IPS-20b (cell line): ENCODE data around the gene LIPM.

Experiments used
- H3K27ac ChIP-seq: one replicate; pipeline ENCODE4 v1.5.1; 2013; ENCODE audit warnings: low read length
- H3K27me3 ChIP-seq: 2 replicates; pipeline ENCODE4 v1.6.1; 2013; ENCODE audit warnings: mild to moderate bottlenecking, low read length, inconsistent platforms; ENCODE audit not compliant: insufficient read depth
- H3K36me3 ChIP-seq: 2 replicates; pipeline ENCODE4 v1.6.1; 2013; ENCODE audit warnings: low read depth, mild to moderate bottlenecking, inconsistent platforms, low read length, moderate library complexity; ENCODE audit not compliant: insufficient read depth
- H3K4me1 ChIP-seq: 2 replicates; pipeline ENCODE4 v1.6.1; 2013; ENCODE audit warnings: mild to moderate bottlenecking, control low read depth, inconsistent platforms, low read length, moderate library complexity; ENCODE audit not compliant: insufficient read depth
- H3K4me3 ChIP-seq: 2 replicates; pipeline ENCODE4 v1.5.1; 2013; ENCODE audit warnings: mild to moderate bottlenecking, low read length, inconsistent platforms
- H3K9ac ChIP-seq: 2 replicates; pipeline ENCODE4 v1.6.1; 2013; ENCODE audit warnings: low read depth, mild to moderate bottlenecking, inconsistent platforms, low read length, moderate library complexity
- H3K9me3 ChIP-seq: 2 replicates; pipeline ENCODE4 v1.6.1; 2013; ENCODE audit warnings: mild to moderate bottlenecking, low read depth, low read length, inconsistent platforms; ENCODE audit not compliant: insufficient read depth

LIPM gene, protein sequence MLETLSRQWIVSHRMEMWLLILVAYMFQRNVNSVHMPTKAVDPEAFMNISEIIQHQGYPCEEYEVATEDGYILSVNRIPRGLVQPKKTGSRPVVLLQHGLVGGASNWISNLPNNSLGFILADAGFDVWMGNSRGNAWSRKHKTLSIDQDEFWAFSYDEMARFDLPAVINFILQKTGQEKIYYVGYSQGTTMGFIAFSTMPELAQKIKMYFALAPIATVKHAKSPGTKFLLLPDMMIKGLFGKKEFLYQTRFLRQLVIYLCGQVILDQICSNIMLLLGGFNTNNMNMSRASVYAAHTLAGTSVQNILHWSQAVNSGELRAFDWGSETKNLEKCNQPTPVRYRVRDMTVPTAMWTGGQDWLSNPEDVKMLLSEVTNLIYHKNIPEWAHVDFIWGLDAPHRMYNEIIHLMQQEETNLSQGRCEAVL

DNA sequence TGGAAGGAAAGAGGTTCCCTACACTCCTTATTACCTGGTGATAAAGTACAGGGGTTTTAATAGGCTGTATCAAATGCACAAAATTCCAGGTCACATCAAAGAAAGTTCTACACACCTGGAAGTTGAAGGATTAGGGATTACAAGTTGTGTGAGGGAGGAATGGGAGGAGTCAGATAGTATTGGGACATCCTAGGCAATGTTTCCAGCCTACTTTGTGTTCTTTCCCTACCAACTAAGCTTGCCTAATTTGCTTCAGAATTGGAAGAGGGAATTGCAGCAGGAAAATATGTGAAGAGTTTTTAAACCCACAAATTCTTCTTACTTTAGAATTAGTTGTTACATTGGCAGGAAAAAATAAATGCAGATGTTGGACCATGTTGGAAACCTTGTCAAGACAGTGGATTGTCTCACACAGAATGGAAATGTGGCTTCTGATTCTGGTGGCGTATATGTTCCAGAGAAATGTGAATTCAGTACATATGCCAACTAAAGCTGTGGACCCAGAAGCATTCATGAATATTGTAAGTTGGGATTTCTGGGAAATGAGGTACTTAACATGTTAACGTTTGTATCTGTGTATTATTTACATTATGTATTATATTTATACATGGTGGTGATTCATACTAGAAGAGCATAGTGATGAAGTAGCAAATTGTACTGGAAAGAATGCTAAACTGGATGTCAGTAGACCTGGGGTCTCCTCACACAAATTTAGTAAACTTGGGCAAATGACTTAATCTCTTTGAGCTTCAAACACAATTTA, at the start of gene LIPM:
Gene LIPM, plus strand, starts transcription at position 208 of the 763 bp plus-strand sequence. Its CDS starts 167 bp downstream, at position 375.
- no peaks in the 10 kb centered on the region; the same call in 1 of the 2 replicates for H3K27me3 ChIP-seq

DNA sequence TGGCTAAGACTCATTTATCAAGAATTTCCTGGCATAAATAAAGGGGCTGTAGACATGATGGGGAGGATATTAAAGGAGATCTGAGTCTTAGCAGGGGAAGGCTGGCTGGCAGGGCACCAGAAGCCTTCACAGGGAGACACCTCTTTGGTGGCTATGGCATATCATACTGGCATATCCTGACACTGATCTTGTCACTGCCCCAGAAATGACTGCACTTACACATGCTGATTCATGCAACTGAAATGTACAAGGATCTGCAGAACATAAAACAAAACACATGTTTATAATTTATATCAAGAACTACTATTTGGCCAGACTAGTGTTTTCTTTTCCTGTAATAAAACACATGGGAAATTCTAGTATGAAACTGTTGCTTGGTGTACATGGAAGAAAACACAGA, 48.2 kb upstream of the LIPM start:
- H3K9me3 ChIP-seq: no peaks in the 10 kb centered on the region
- H3K4me3 ChIP-seq: no peak overlapping the region
- no peak overlapping the region for H3K27ac ChIP-seq
- H3K9ac ChIP-seq: no peak overlapping the region
- H3K36me3 ChIP-seq: no peaks in the 10 kb centered on the region
- peaks cover 6% of the 10 kb centered on the region; the same call in 1 of the 2 replicates for H3K4me1 ChIP-seq
- no peaks in the 10 kb centered on the region for H3K27me3 ChIP-seq

More for the DNA sequence above, at the start of gene LIPM:
- H3K36me3 ChIP-seq: no peaks in the 10 kb centered on the region
- no peaks in the 10 kb centered on the region for H3K9me3 ChIP-seq
- H3K9ac ChIP-seq: no peak within 1 kb of the TSS
- no peak within 1 kb of the TSS for H3K4me3 ChIP-seq
- peaks cover 4% of the 10 kb centered on the region; the same call in 1 of the 2 replicates for H3K4me1 ChIP-seq
- H3K27ac ChIP-seq: no peak within 1 kb of the TSS

DNA sequence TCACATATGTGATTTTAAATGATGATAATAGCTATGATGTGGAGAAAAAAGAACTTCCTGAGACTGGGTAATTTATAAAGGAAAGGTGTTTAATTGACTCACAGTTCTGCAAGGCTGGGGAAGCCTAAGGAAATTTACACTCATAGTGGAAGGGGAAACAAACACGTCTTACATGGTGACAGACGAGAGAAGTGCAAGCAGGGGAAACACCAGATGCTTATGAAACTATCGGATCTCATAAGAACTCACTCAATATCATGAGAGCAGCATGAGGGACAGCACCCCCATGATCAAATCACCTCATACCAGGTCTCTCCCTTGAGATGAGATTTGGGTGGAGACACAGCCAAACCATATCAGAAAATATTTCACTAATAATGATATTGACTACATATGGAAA, 46.8 kb upstream of the LIPM start:
- Histone ChIP-seq H3K27ac (no peak overlapping the region), H3K4me1 (peaks cover 6% of the 10 kb centered on the region; the same call in 1 of the 2 replicates), H3K4me3 (no peak overlapping the region)

DNA sequence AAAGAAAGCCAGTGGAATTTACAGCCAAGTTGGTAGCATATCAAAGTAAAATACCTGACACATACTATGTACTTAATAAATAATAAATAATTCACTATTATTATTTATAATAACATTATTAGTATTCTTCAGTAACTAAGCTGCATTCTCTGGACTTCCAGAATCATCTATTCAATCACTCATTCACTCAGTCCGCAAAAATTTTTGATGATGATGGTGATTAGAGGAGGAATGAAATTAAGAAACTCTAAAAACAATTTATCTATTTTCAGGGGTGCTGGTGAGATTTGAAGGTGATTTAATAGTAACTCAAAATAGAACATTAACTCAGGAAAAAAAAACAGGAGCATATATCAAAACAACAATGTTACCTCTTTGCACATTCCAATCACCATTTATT, 45.9 kb upstream of the LIPM start:
- Histone ChIP-seq H3K36me3 (no peaks in the 10 kb centered on the region), H3K9ac (no peak overlapping the region), H3K9me3 (no peaks in the 10 kb centered on the region), H3K4me1 (peaks cover 6% of the 10 kb centered on the region; the same call in 1 of the 2 replicates), H3K27me3 (no peaks in the 10 kb centered on the region), H3K4me3 (no peak overlapping the region), H3K27ac (no peak overlapping the region)

More for the DNA sequence above, 46.8 kb upstream of the LIPM start:
- no peaks in the 10 kb centered on the region for H3K9me3 ChIP-seq
- no peak overlapping the region for H3K9ac ChIP-seq
- H3K36me3 ChIP-seq: no peaks in the 10 kb centered on the region
- H3K27me3 ChIP-seq: no peaks in the 10 kb centered on the region

DNA sequence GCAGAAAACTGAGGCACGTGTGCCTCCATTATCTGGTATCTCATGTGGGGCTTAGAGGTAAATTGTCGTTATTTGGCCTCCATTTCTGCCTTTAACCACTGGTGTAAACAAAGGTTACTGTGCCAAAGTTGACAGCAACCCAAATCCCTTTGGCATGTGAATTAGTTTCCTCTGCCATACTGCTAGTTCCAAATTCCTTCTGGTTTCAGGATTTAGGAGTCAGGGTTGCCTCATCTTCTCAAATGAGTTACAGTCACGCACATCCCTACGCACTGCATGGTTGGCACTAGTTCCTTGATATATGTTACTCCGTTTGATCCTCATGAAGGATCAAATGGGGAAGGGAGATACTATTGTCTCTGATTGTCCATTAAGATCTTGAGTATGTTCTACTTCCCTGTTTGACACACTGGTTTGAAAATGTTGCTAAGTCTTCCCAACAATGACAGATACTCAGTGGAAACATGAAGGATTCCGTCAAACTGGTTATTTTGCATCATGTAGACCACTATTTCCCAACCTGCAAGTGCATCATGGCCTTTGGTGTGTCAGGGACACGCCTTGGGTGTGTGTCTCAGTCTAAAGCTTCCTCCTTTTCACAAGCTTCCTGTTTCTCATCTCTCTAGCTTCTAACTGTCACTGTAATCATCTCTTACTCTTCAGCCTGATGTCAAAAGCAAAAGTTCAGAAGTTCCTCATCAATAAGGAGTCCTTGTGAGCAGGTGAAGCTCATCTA, 43.0 kb upstream of the LIPM start, which contains the start of gene LIPN:
Gene LIPN, plus strand, starts transcription at position 655 of the 736 bp plus-strand sequence. CDS start 1,386 bp downstream, outside the sequence.
- Histone ChIP-seq H3K4me3 (no peak within 1 kb of the TSS), H3K4me1 (peaks cover 6% of the 10 kb centered on the region; the same call in 1 of the 2 replicates), H3K27ac (no peak within 1 kb of the TSS), H3K27me3 (no peaks in the 10 kb centered on the region), H3K9ac (no peak within 1 kb of the TSS), H3K36me3 (no peaks in the 10 kb centered on the region), H3K9me3 (no peaks in the 10 kb centered on the region)

DNA sequence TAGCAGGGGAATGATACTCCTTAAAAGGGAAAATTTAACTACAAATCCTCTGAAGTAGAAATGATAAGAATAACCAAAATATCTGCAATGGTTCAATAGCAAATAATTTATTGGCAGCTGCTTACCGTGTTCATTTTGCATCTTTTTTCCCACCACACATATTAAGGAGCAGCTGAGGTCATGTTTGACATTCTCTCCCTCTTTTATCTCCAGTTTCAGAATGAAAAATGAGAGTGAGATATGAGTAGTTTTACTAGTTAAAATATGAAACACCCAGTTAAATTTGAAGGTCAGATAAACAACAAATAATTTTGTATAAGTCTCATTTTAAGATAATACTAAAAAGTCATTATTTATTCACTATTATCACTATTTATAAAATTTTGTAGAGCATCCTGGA, 39.6 kb upstream of the LIPM start:
- H3K9ac ChIP-seq: no peak overlapping the region
- H3K4me1 ChIP-seq: peaks cover 1% of the 10 kb centered on the region; the same call in 1 of the 2 replicates
- H3K27ac ChIP-seq: no peak overlapping the region
- no peaks in the 10 kb centered on the region for H3K9me3 ChIP-seq
- H3K4me3 ChIP-seq: no peak overlapping the region
- no peaks in the 10 kb centered on the region for H3K36me3 ChIP-seq
- no peaks in the 10 kb centered on the region for H3K27me3 ChIP-seq

DNA sequence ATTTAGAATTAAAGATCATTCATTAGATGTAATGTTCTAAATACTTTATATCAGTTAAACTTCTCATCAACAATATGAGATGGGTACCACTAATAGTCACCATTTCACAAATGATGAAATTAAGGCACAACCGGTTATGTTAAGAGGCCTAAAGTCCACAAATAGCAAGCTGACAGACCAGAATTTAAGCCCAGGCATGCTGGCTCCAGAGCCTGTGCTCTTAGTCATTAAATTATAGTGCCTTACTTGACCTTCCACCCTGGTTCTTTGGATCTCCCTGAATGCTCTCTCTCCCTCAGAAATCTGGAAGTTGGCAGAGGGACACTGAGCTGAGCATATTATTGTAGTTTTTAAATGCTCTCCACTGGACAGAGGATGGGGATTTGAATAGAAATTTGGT, 39.1 kb upstream of the LIPM start:
- Histone ChIP-seq H3K9me3 (no peaks in the 10 kb centered on the region), H3K4me3 (no peak overlapping the region), H3K27ac (no peak overlapping the region), H3K9ac (no peak overlapping the region), H3K27me3 (no peaks in the 10 kb centered on the region), H3K36me3 (no peaks in the 10 kb centered on the region), H3K4me1 (peaks cover 6% of the 10 kb centered on the region; the same call in 1 of the 2 replicates)

DNA sequence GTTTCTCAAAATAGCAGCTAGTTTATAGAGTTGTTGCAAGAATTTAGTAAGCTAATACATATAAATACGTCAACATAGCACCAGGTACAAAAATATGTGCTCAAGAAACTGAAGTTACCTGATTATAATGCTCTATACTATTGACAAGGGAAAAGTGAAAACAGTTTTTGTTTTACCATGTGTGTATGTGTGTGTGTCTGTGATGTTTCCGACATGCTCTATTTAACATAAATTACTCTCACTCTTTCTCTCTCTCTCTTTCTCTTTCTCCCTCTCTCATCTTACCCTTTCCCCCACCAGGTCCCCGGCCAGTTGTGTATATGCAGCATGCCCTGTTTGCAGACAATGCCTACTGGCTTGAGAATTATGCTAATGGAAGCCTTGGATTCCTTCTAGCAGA, 38.4 kb upstream of the LIPM start:
- Histone ChIP-seq H3K27ac (no peak overlapping the region), H3K4me3 (no peak overlapping the region), H3K9ac (no peak overlapping the region), H3K36me3 (no peaks in the 10 kb centered on the region), H3K4me1 (peaks cover 6% of the 10 kb centered on the region; the same call in 1 of the 2 replicates), H3K27me3 (no peaks in the 10 kb centered on the region), H3K9me3 (no peaks in the 10 kb centered on the region)

DNA sequence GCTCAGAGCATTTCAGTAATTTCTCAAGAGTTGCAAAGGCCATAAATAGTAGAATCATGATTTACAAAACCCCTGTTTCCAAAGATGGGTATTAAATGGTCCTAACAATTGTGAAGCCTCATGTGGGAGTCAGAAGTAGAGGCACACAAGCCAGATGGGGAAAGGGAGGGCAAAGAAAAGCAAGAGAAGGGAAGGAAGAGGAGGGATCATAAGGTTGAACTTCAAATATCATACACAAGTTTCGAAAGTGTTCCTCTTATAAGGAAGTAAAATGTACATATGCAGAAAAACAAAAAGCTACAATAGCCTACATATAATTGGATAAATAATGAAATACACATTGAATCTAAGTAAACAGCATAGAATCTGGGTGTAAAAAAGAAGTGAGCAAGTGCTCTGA, 36.7 kb upstream of the LIPM start:
- H3K4me3 ChIP-seq: no peak overlapping the region
- H3K9ac ChIP-seq: no peak overlapping the region
- peaks cover 6% of the 10 kb centered on the region; the same call in 1 of the 2 replicates for H3K4me1 ChIP-seq
- no peaks in the 10 kb centered on the region for H3K27me3 ChIP-seq
- H3K27ac ChIP-seq: no peak overlapping the region
- no peaks in the 10 kb centered on the region for H3K36me3 ChIP-seq
- no peaks in the 10 kb centered on the region for H3K9me3 ChIP-seq

DNA sequence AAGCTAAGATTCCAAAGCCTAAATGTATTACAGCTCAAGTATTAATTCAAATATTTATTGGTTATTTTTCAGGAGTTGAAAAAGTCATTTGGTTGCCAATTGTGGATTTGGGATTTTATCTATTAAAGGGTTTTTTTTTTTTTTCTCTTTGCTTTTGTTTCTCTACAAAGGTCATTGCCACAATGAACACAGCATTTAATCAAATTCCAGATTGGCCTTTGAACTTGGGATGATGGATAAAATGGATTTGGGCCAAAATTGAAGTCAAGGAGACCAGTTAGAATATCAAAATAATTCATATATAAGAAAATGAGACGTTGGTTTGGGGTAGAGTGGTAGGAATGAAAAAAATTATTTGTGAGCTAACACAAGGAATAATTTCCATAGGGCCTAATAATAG, 33.1 kb upstream of the LIPM start:
- H3K4me3 ChIP-seq: no peak overlapping the region
- no peaks in the 10 kb centered on the region for H3K9me3 ChIP-seq
- no peak overlapping the region for H3K27ac ChIP-seq
- peaks cover 6% of the 10 kb centered on the region; the same call in 1 of the 2 replicates for H3K4me1 ChIP-seq
- no peak overlapping the region for H3K9ac ChIP-seq
- no peaks in the 10 kb centered on the region for H3K27me3 ChIP-seq
- no peaks in the 10 kb centered on the region for H3K36me3 ChIP-seq

DNA sequence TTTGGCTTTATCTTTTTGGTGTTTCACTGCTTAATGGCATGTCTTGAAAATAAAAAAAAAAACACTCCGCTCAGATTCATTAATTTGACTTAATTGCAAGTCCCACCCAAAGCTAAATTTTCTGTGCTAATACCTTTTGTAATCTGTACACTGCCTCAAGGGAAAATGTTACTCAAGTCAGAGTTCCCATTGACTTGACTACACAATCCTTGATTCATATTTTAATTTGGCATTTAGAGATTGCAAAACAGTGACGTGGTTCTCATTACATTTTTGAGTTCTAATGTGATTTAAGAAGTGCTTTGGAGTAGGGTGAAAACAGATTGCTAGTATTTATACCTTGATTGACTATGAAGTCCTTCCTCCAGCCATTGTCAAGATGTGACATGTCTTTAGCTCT, 21.3 kb upstream of the LIPM start:
- H3K9ac ChIP-seq: no peak overlapping the region
- H3K9me3 ChIP-seq: no peaks in the 10 kb centered on the region
- no peaks in the 10 kb centered on the region for H3K36me3 ChIP-seq
- no peaks in the 10 kb centered on the region for H3K27me3 ChIP-seq
- no peak overlapping the region for H3K4me3 ChIP-seq
- H3K4me1 ChIP-seq: no peaks in the 10 kb centered on the region
- H3K27ac ChIP-seq: no peak overlapping the region
